PC-3 (cell line): Measurements from ENCODE around the gene ATP4A. TPM values are rescaled to one million over a fixed set of nuclear protein-coding genes. Genes with fewer than 3 reads are reported as not detected.

Experiments
- ATAC-seq: fragments of 200-7000 bp; cut with Tn5 transposase; 2 replicates; pipeline ENCODE4 v1.9.1; 2020; ENCODE audit warnings: mild to moderate bottlenecking, moderate library complexity
- BruUV-seq: library from RNA; stranded (reverse); fragments of 400-500 nt; replicated peaks from 2 replicates; lab custom pipeline; 2021; lab: Mats Ljungman, UMichigan
- CTCF ChIA-PET: fragments of 300-600 bp; sonication (Branson Sonifier 250); formaldehyde crosslinking; loops from one replicate; lab custom pipeline; 2022; ENCODE audit warnings: antibody characterized with exemption; lab: Charles Lee
- POLR2A ChIA-PET: fragments of 300-600 bp; sonication (Branson Sonifier 250); formaldehyde crosslinking; loops from one replicate; lab custom pipeline; 2022; ENCODE audit warnings: antibody characterized with exemption; ENCODE audit not compliant: unreplicated experiment; lab: Charles Lee
- DNase-seq: peaks from one replicate; pipeline ENCODE4 v3.0.0-alpha.2; 2015
- H2AFZ ChIP-seq: fragments of 300-600 bp; sonication (generic); 2 replicates; pipeline ENCODE4 v1.6.0; 2016; ENCODE audit warnings: antibody characterized with exemption, low read length
- H3F3A ChIP-seq: fragments of 300-600 bp; sonication (generic); one replicate; pipeline ENCODE4 v1.6.0; 2017; ENCODE audit warnings: antibody characterized with exemption, low read length, control low read depth, mild to moderate bottlenecking; ENCODE audit not compliant: unreplicated experiment
- H3K27ac ChIP-seq: fragments of 300-600 bp; sonication (generic); 2 replicates; pipeline ENCODE4 v1.5.1; 2016; ENCODE audit warnings: mild to moderate bottlenecking, low read length
- H3K27me3 ChIP-seq: fragments of 300-600 bp; sonication (generic); 2 replicates; pipeline ENCODE4 v1.6.1; 2016; ENCODE audit warnings: low read length, mixed read lengths
- H3K36me3 ChIP-seq: fragments of 300-600 bp; sonication (generic); 2 replicates; pipeline ENCODE4 v1.6.1; 2016; ENCODE audit warnings: low read depth, mixed run types, low read length, mixed read lengths
- H3K4me1 ChIP-seq: fragments of 300-600 bp; sonication (generic); 2 replicates; pipeline ENCODE4 v1.5.1; 2016; ENCODE audit warnings: low read length; ENCODE audit not compliant: insufficient read depth
- H3K4me2 ChIP-seq: fragments of 300-600 bp; sonication (generic); 2 replicates; pipeline ENCODE4 v1.6.0; 2016; ENCODE audit warnings: low read length
- H3K4me3 ChIP-seq: fragments of 300-600 bp; sonication (generic); 2 replicates; pipeline ENCODE4 v1.5.1; 2016; ENCODE audit warnings: mild to moderate bottlenecking, low read length, mixed read lengths
- H3K79me2 ChIP-seq: fragments of 300-600 bp; sonication (generic); 2 replicates; pipeline ENCODE4 v1.6.1; 2017; ENCODE audit warnings: low read length, mixed read lengths
- H3K9ac ChIP-seq: fragments of 300-600 bp; sonication (generic); 2 replicates; pipeline ENCODE4 v1.6.0; 2016; ENCODE audit warnings: mild to moderate bottlenecking, low read length
- H3K9me2 ChIP-seq: fragments of 300-600 bp; sonication (generic); replicated peaks from 2 replicates; pipeline ENCODE4 v1.6.1; 2016; ENCODE audit warnings: mixed run types, low read length, mixed read lengths
- H3K9me3 ChIP-seq: fragments of 300-600 bp; sonication (generic); 2 replicates; pipeline ENCODE4 v1.6.1; 2016; ENCODE audit warnings: low read length, mixed read lengths
- H4K20me1 ChIP-seq: fragments of 300-600 bp; sonication (generic); 2 replicates; pipeline ENCODE4 v1.6.1; 2016; ENCODE audit warnings: low read length, mixed read lengths
- EZH2 ChIP-seq: fragments of 300-600 bp; sonication (generic); IDR thresholded peaks from one replicate; pipeline ENCODE4 v1.6.1; 2017; ENCODE audit warnings: antibody characterized with exemption, mild to moderate bottlenecking, low read length; ENCODE audit not compliant: unreplicated experiment
- EZH2phosphoT487 ChIP-seq: fragments of 300-600 bp; sonication (generic); IDR thresholded peaks from 2 replicates; pipeline ENCODE4 v1.6.1; 2018; ENCODE audit warnings: mild to moderate bottlenecking, antibody characterized with exemption, low read length, borderline replicate concordance
- intact Hi-C: fragments of 100-400 bp; cut with micrococcal nuclease; formaldehyde crosslinking; loops from 2 replicates; pipeline ENCODE4 v1.9.0; 2023
- total RNA-seq: library from RNA; depleted of rRNA; stranded (reverse); fragments of >200 nt; gene quantifications from 2 replicates; pipeline ENCODE4 v1.2.3, GENCODE V29; 2014; rRNA removed
- TF ChIP-seq, protein P1 (sequence below): fragments of 300-600 bp; sonication (generic); conservative IDR thresholded peaks from 2 replicates; pipeline ENCODE4 v1.5.1; 2017; ENCODE audit warnings: antibody characterized with exemption, low read depth, mild to moderate bottlenecking, low read length

Gene ATP4A
- total RNA-seq, 1 experiment from 2014 or later: not detected

DNA sequence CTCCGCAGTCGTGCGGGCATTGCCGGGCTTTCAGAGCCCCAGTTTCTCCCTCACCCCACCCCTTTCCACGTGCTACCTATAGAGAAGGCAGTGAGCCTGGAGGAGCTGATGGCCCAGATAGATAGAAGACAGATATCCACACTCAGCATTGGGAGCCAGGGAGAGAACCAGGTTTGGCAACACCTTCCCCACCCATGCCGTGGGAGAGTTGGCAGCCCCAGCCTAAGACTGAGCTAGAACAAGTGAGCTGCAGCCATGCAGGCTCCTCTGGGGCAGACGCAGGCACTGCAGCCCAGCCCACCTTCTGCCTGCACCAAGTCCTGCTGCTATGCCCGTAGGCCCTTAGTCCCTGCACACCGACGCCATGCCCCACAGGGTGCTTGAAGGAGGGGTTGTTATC, 62.8 kb downstream of the ATP4A start:
- POLR2A ChIA-PET: no interaction called here
- Histone ChIP-seq H3F3A (no peaks in the 10 kb centered on the region), H3K9me3 (no peaks in the 10 kb centered on the region), H3K27me3 (no peaks in the 10 kb centered on the region), H3K36me3 (no peaks in the 10 kb centered on the region), H3K9me2 (no peaks in the 10 kb centered on the region), H3K4me1 (no peaks in the 10 kb centered on the region), H4K20me1 (no peaks in the 10 kb centered on the region), H3K79me2 (no peaks in the 10 kb centered on the region), H3K27ac (no peak overlapping the region), H3K9ac (no peak overlapping the region), H2AFZ (no peak overlapping the region), H3K4me3 (no peak overlapping the region), H3K4me2 (no peak overlapping the region)
- ATAC-seq: no peak
- CTCF ChIA-PET: no interaction called here
- no peak for TF ChIP-seq EZH2phosphoT487
- TF ChIP-seq, protein P1, sequence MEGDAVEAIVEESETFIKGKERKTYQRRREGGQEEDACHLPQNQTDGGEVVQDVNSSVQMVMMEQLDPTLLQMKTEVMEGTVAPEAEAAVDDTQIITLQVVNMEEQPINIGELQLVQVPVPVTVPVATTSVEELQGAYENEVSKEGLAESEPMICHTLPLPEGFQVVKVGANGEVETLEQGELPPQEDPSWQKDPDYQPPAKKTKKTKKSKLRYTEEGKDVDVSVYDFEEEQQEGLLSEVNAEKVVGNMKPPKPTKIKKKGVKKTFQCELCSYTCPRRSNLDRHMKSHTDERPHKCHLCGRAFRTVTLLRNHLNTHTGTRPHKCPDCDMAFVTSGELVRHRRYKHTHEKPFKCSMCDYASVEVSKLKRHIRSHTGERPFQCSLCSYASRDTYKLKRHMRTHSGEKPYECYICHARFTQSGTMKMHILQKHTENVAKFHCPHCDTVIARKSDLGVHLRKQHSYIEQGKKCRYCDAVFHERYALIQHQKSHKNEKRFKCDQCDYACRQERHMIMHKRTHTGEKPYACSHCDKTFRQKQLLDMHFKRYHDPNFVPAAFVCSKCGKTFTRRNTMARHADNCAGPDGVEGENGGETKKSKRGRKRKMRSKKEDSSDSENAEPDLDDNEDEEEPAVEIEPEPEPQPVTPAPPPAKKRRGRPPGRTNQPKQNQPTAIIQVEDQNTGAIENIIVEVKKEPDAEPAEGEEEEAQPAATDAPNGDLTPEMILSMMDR: no peak
- TF ChIP-seq EZH2: no peak
- no peak for DNase-seq
- intact Hi-C loops: no loop called here
- no TSS peak for BruUV-seq

Other genes with a start within 250 kb of the ATP4A start
- 0.07 TPM in 1 of 2 replicates, not detected in the other for gene CD22, start 234.5 kb downstream of the ATP4A start, total RNA-seq
- gene FFAR1, start 215.8 kb downstream of the ATP4A start, total RNA-seq: not detected in 2 replicates
- gene FFAR3, start 205.2 kb downstream of the ATP4A start, total RNA-seq: not detected in 2 replicates
- not detected in 2 replicates for gene GPR42, start 192.6 kb downstream of the ATP4A start, total RNA-seq
- not detected in 2 replicates for gene FFAR2, start 115.4 kb downstream of the ATP4A start, total RNA-seq
- gene KRTDAP, start 73.2 kb downstream of the ATP4A start, total RNA-seq: not detected in 2 replicates
- gene DMKN, start 50.0 kb downstream of the ATP4A start, total RNA-seq: 128 and 144 TPM in 2 replicates
- gene SBSN, start 35.3 kb downstream of the ATP4A start, total RNA-seq: 0.26 and 2.1 TPM in 2 replicates
- gene GAPDHS, start 30.2 kb downstream of the ATP4A start, total RNA-seq: not detected in 2 replicates
- gene TMEM147, start 18.0 kb downstream of the ATP4A start, total RNA-seq: 191 and 206 TPM in 2 replicates
- not detected in 2 replicates for gene PMIS2, start 22.5 kb upstream of the ATP4A start, total RNA-seq
- 25.9 and 26.4 TPM in 2 replicates for gene HAUS5, start 49.1 kb upstream of the ATP4A start, total RNA-seq
- 81.6 and 126 TPM in 2 replicates for gene RBM42, start 65.4 kb upstream of the ATP4A start, total RNA-seq
- 0.36 TPM in 1 of 2 replicates, not detected in the other for gene ETV2, start 78.1 kb upstream of the ATP4A start, total RNA-seq
- gene COX6B1, start 84.7 kb upstream of the ATP4A start, total RNA-seq: 405 and 563 TPM in 2 replicates
- not detected in 2 replicates for gene UPK1A, start 102.9 kb upstream of the ATP4A start, total RNA-seq
- gene ZBTB32, start 140.9 kb upstream of the ATP4A start, total RNA-seq: not detected in 2 replicates
- 10.8 and 23.4 TPM in 2 replicates for gene KMT2B, start 154.3 kb upstream of the ATP4A start, total RNA-seq
- gene IGFLR1, start 178.8 kb upstream of the ATP4A start, total RNA-seq: 0.81 and 9.3 TPM in 2 replicates
- gene U2AF1L4, start 181.8 kb upstream of the ATP4A start, total RNA-seq: 7.8 and 16.4 TPM in 2 replicates
- gene PSENEN, start 182.0 kb upstream of the ATP4A start, total RNA-seq: 34.3 and 42.9 TPM in 2 replicates
- 4.6 and 8.2 TPM in 2 replicates for gene LIN37, start 184.9 kb upstream of the ATP4A start, total RNA-seq
- gene HSPB6, start 193.4 kb upstream of the ATP4A start, total RNA-seq: not detected in 2 replicates
- gene PROSER3, start 194.5 kb upstream of the ATP4A start, total RNA-seq: 5.5 and 6.1 TPM in 2 replicates
- gene ARHGAP33, start 211.9 kb upstream of the ATP4A start, total RNA-seq: 3.7 and 5.4 TPM in 2 replicates
- not detected in 2 replicates for gene PRODH2, start 249.2 kb upstream of the ATP4A start, total RNA-seq